Ishikawa (cell line): ENCODE data around the gene DGKI.

ENCODE experiments used
- EP300 ChIP-seq: IDR thresholded peaks from 2 replicates; pipeline ENCODE4 v1.6.1; 2012; ENCODE audit warnings: borderline replicate concordance
- FOXM1 ChIP-seq: IDR thresholded peaks from 2 replicates; pipeline ENCODE4 v1.6.1; 2012; ENCODE audit warnings: low read depth, borderline replicate concordance
- TAF1 ChIP-seq: IDR thresholded peaks from 2 replicates; pipeline ENCODE4 v1.6.1; 2012; ENCODE audit warnings: low read depth, mild to moderate bottlenecking
- TCF12 ChIP-seq: IDR thresholded peaks from 2 replicates; pipeline ENCODE4 v1.6.1; 2012; ENCODE audit warnings: low read depth
- YY1 ChIP-seq: IDR thresholded peaks from 2 replicates; pipeline ENCODE4 v1.6.1; 2012; ENCODE audit warnings: low read depth
- ZBTB7A ChIP-seq: IDR thresholded peaks from 2 replicates; pipeline ENCODE4 v1.6.1; 2012; ENCODE audit warnings: low read depth
- TF ChIP-seq, protein P1 (sequence below): IDR thresholded peaks from 2 replicates; pipeline ENCODE4 v1.6.1; 2012
- TF ChIP-seq, protein P2 (sequence below): IDR thresholded peaks from 2 replicates; pipeline ENCODE4 v1.6.1; 2012; ENCODE audit warnings: low read depth, mild to moderate bottlenecking

DNA sequence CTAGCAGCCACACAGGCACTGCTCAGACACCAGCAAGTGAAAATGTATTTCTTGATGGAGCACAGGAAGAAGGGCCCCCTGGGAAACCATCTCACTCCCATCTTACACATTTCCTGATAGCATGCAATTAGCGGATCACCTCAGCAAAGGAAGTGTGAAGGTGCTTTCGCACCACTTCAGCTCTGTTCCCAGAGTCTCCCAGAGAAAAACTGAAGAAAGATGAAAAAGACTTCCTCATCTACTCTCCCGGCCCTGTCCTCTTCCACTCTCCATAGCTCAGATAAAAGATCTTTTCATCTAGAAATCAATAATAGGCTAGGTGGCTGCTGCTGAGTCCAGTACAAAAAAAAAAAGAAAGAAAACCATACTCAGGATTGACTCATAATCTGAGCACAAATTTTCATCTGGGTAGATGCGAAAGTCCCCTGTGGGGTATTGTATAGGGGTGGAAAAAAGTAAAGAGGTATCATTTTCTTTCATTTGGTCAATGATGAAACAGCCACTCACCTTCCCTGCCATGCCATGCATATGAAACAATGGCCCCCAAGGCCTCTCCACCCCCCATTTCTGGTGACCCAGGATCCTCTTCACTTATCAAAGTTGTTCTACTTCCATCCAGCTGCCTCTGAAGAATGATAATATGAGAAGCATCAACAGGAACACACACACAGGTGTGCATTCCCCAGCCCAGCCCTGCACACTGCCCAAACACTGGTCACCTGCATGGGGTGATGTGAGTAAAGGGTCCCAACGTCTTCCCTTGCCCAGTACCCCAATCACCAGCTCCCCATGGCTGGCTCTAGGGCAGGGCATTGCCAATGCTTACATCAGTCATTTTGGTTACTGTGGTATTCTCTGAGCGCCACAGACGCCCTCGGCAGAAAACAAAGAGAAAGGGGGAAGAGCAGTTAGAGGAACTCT, 48.8 kb upstream of the DGKI start:
- TF ChIP-seq, protein P1, sequence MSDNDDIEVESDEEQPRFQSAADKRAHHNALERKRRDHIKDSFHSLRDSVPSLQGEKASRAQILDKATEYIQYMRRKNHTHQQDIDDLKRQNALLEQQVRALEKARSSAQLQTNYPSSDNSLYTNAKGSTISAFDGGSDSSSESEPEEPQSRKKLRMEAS, result no peak
- TF ChIP-seq, protein P2, sequence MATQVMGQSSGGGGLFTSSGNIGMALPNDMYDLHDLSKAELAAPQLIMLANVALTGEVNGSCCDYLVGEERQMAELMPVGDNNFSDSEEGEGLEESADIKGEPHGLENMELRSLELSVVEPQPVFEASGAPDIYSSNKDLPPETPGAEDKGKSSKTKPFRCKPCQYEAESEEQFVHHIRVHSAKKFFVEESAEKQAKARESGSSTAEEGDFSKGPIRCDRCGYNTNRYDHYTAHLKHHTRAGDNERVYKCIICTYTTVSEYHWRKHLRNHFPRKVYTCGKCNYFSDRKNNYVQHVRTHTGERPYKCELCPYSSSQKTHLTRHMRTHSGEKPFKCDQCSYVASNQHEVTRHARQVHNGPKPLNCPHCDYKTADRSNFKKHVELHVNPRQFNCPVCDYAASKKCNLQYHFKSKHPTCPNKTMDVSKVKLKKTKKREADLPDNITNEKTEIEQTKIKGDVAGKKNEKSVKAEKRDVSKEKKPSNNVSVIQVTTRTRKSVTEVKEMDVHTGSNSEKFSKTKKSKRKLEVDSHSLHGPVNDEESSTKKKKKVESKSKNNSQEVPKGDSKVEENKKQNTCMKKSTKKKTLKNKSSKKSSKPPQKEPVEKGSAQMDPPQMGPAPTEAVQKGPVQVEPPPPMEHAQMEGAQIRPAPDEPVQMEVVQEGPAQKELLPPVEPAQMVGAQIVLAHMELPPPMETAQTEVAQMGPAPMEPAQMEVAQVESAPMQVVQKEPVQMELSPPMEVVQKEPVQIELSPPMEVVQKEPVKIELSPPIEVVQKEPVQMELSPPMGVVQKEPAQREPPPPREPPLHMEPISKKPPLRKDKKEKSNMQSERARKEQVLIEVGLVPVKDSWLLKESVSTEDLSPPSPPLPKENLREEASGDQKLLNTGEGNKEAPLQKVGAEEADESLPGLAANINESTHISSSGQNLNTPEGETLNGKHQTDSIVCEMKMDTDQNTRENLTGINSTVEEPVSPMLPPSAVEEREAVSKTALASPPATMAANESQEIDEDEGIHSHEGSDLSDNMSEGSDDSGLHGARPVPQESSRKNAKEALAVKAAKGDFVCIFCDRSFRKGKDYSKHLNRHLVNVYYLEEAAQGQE, result no peak
- no peak for TF ChIP-seq YY1
- no peak for TF ChIP-seq ZBTB7A
- no peak for TF ChIP-seq EP300
- TF ChIP-seq TAF1, result no peak
- TF ChIP-seq FOXM1, result no peak
- no peak for TF ChIP-seq TCF12
